ENCODE results near the gene PTPRM. TPM values are rescaled to one million over a fixed set of nuclear protein-coding genes. Genes with fewer than 3 reads are reported as not detected.

The PTPRM gene
- total RNA-seq, 1 experiment from 2014 or later: 14.5 TPM

DNA sequence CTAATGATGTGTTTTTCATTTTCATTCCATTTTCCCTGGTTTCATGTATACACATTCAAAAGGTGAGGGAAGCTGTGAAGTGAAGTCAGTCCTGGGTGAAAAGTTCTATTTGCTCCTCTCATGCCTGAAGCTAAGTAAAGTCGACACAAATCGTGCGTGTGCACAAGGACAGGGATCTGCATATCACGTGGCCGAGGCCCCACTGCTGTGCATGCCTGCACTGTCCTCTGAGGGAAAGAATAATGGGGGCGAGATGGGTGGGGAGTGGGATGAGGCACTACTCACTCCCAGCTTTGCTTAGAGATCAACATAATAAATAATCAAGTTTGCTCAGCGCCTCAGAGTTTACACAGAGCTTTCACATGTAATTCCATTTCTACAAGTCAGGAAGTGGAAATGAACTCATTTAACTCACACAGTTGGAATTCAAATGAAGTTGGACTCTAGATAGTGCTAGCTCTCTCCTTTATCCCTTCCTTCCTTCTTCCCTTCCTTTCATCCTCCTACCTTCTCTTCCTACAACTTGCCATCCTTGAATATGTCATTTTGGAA, 5.1 kb upstream of the PTPRM start:
- RAD21 ChIA-PET (ENCODE audit: low non-redundant PET in 1 of 2, low total read pairs in 2 of 2, uncharacterized antibody in 2 of 2, unreplicated experiment in 2 of 2): no interaction called here

More for the DNA sequence above, 5.1 kb upstream of the PTPRM start:
- Histone ChIP-seq H3K9ac (ENCODE audit: low read length) (no peak overlapping the region), H3K4me1 (ENCODE audit: control insufficient read depth in 1 of 2, insufficient read depth in 2 of 2, low read length in 2 of 2) (no peaks in the 10 kb centered on the region), H3K79me2 (ENCODE audit: insufficient read depth, low read length) (no peaks in the 10 kb centered on the region), H3K4me2 (ENCODE audit: low read length) (no peak overlapping the region), H3K4me3 (replicated peaks in 1 of 2; ENCODE audit: low read depth in 1 of 2, low read length in 2 of 2) (no peak overlapping the region), H3K27me3 (ENCODE audit: insufficient read depth, low read length) (no peaks in the 10 kb centered on the region), H3K9me2 (ENCODE audit: insufficient read depth) (no peaks in the 10 kb centered on the region), H2AFZ (ENCODE audit: low read depth, low read length, poor library complexity, severe bottlenecking) (no peak overlapping the region), H3K9me3 (ENCODE audit: control insufficient read depth in 1 of 2, insufficient read depth in 1 of 2, low read depth in 1 of 2, low read length in 2 of 2) (no peaks in the 10 kb centered on the region), H3K36me3 (ENCODE audit: control insufficient read depth in 1 of 2, insufficient read depth in 2 of 2, low read length in 2 of 2) (no peaks in the 10 kb centered on the region), H4K20me1 (ENCODE audit: insufficient read depth) (no peaks in the 10 kb centered on the region), H3K27ac (ENCODE audit: low read depth, low read length) (no peak overlapping the region)
- DNase-seq (ENCODE audit: low read depth, low spot score) (no peak), ATAC-seq (no peak)
- BruUV-seq (replicated peaks): no TSS peak
- ChIA-PET POLR2A (no interaction called here), CTCF (no interaction called here)
- intact Hi-C loops (cut with micrococcal nuclease): no loop called here
- TF ChIP-seq SP1 (IDR thresholded peaks at IDR 0.05; ENCODE audit: low read depth) (no peak), FOSL1 (IDR thresholded peaks at IDR 0.05; ENCODE audit: low read depth) (no peak), RAD21 (IDR thresholded peaks at IDR 0.05; ENCODE audit: low read depth) (no peak), POLR2A (IDR thresholded peaks at IDR 0.05; ENCODE audit: borderline replicate concordance, extremely low read depth, insufficient read depth, insufficient read length) (no peak), EZH2phosphoT487 (IDR thresholded peaks at IDR 0.05; ENCODE audit: borderline replicate concordance) (no peak), SRF (IDR thresholded peaks at IDR 0.05; ENCODE audit: low read depth) (no peak), CEBPB (IDR thresholded peaks at IDR 0.05; ENCODE audit: low read depth) (no peak), SIN3A (IDR thresholded peaks at IDR 0.05; ENCODE audit: low read depth) (no peak), ELF1 (IDR thresholded peaks at IDR 0.05; ENCODE audit: borderline replicate concordance, low read depth) (no peak), YY1 (IDR thresholded peaks at IDR 0.05; ENCODE audit: extremely low read depth, insufficient replicate concordance, low read depth, low read length) (no peak), JUND (IDR thresholded peaks at IDR 0.05) (no peak), TCF7L2 (IDR thresholded peaks at IDR 0.05; ENCODE audit: borderline replicate concordance, extremely low read depth, insufficient read depth, insufficient read length) (no peak), EZH2 (IDR thresholded peaks at IDR 0.05) (no peak)
- TF ChIP-seq, protein P1, sequence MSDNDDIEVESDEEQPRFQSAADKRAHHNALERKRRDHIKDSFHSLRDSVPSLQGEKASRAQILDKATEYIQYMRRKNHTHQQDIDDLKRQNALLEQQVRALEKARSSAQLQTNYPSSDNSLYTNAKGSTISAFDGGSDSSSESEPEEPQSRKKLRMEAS (IDR thresholded peaks at IDR 0.05): no peak
- TF ChIP-seq, protein P2, sequence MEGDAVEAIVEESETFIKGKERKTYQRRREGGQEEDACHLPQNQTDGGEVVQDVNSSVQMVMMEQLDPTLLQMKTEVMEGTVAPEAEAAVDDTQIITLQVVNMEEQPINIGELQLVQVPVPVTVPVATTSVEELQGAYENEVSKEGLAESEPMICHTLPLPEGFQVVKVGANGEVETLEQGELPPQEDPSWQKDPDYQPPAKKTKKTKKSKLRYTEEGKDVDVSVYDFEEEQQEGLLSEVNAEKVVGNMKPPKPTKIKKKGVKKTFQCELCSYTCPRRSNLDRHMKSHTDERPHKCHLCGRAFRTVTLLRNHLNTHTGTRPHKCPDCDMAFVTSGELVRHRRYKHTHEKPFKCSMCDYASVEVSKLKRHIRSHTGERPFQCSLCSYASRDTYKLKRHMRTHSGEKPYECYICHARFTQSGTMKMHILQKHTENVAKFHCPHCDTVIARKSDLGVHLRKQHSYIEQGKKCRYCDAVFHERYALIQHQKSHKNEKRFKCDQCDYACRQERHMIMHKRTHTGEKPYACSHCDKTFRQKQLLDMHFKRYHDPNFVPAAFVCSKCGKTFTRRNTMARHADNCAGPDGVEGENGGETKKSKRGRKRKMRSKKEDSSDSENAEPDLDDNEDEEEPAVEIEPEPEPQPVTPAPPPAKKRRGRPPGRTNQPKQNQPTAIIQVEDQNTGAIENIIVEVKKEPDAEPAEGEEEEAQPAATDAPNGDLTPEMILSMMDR (IDR thresholded peaks at IDR 0.05 in 2 of 3, conservative IDR thresholded peaks at IDR 0.05 in 1 of 3; ENCODE audit: borderline replicate concordance in 1 of 3, insufficient read depth in 1 of 3, low read depth in 2 of 3, low read length in 2 of 3): no peak
- TF ChIP-seq, protein P3, sequence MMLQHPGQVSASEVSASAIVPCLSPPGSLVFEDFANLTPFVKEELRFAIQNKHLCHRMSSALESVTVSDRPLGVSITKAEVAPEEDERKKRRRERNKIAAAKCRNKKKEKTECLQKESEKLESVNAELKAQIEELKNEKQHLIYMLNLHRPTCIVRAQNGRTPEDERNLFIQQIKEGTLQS (IDR thresholded peaks at IDR 0.05): no peak
- TF ChIP-seq, protein P4, sequence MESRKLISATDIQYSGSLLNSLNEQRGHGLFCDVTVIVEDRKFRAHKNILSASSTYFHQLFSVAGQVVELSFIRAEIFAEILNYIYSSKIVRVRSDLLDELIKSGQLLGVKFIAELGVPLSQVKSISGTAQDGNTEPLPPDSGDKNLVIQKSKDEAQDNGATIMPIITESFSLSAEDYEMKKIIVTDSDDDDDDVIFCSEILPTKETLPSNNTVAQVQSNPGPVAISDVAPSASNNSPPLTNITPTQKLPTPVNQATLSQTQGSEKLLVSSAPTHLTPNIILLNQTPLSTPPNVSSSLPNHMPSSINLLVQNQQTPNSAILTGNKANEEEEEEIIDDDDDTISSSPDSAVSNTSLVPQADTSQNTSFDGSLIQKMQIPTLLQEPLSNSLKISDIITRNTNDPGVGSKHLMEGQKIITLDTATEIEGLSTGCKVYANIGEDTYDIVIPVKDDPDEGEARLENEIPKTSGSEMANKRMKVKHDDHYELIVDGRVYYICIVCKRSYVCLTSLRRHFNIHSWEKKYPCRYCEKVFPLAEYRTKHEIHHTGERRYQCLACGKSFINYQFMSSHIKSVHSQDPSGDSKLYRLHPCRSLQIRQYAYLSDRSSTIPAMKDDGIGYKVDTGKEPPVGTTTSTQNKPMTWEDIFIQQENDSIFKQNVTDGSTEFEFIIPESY (IDR thresholded peaks at IDR 0.05; ENCODE audit: extremely low read depth, insufficient replicate concordance, low read length): no peak
- TF ChIP-seq, protein P5, sequence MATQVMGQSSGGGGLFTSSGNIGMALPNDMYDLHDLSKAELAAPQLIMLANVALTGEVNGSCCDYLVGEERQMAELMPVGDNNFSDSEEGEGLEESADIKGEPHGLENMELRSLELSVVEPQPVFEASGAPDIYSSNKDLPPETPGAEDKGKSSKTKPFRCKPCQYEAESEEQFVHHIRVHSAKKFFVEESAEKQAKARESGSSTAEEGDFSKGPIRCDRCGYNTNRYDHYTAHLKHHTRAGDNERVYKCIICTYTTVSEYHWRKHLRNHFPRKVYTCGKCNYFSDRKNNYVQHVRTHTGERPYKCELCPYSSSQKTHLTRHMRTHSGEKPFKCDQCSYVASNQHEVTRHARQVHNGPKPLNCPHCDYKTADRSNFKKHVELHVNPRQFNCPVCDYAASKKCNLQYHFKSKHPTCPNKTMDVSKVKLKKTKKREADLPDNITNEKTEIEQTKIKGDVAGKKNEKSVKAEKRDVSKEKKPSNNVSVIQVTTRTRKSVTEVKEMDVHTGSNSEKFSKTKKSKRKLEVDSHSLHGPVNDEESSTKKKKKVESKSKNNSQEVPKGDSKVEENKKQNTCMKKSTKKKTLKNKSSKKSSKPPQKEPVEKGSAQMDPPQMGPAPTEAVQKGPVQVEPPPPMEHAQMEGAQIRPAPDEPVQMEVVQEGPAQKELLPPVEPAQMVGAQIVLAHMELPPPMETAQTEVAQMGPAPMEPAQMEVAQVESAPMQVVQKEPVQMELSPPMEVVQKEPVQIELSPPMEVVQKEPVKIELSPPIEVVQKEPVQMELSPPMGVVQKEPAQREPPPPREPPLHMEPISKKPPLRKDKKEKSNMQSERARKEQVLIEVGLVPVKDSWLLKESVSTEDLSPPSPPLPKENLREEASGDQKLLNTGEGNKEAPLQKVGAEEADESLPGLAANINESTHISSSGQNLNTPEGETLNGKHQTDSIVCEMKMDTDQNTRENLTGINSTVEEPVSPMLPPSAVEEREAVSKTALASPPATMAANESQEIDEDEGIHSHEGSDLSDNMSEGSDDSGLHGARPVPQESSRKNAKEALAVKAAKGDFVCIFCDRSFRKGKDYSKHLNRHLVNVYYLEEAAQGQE (IDR thresholded peaks at IDR 0.05; ENCODE audit: low read depth): no peak

All from HCT116 (cell line).